Upper lobe of right lung (tissue), 1 donor: ENCODE measurements around the gene EXOSC3. TPM values are rescaled to one million over a fixed set of nuclear protein-coding genes. Genes with fewer than 3 reads are reported as not detected.

ENCODE experiments used
- ATAC-seq: fragments of 200-7000 bp; cut with Tn5 transposase; one replicate; pipeline ENCODE4 v1.9.1; 2020; ENCODE audit warnings: mild to moderate bottlenecking, moderate library complexity
- DNase-seq: peaks from one replicate; pipeline ENCODE4 v3.0.0-alpha.2; 2020
- H3K27ac ChIP-seq: fragments of 200-600 bp; one replicate; pipeline ENCODE4 v1.8.0; 2022
- H3K27me3 ChIP-seq: fragments of 200-600 bp; one replicate; pipeline ENCODE4 v1.8.0; 2022; ENCODE audit warnings: mild to moderate bottlenecking
- H3K36me3 ChIP-seq: fragments of 200-600 bp; one replicate; pipeline ENCODE4 v1.8.0; 2022
- H3K4me1 ChIP-seq: fragments of 200-600 bp; one replicate; pipeline ENCODE4 v1.8.0; 2022
- H3K4me3 ChIP-seq: fragments of 200-600 bp; one replicate; pipeline ENCODE4 v1.8.0; 2022; ENCODE audit warnings: mild to moderate bottlenecking
- H3K9me3 ChIP-seq: fragments of 200-600 bp; one replicate; pipeline ENCODE4 v1.8.0; 2022
- CTCF ChIP-seq: fragments of 200-600 bp; IDR thresholded peaks from one replicate; pipeline ENCODE4 v1.8.0; 2022; ENCODE audit warnings: antibody characterized with exemption
- intact Hi-C: fragments of 100-400 bp; cut with DNase I; formaldehyde crosslinking; loops from one replicate; pipeline ENCODE4 v1.11.0; 2022
- total RNA-seq: library from RNA; stranded (reverse); fragmentation: NEBNext Ultra II Directional; extraction: Animal tissue kit (Norgen Biotek cat#: 25700); gene quantifications from one replicate; pipeline ENCODE4 v1.2.1, GENCODE V29; 2021
- donor health status: DM: no; HTN: yes; CAD: no; lungs with severe emphysema.

Gene EXOSC3
- total RNA-seq, 1 donor from 2014 or later, result 23.7 TPM

GRCh38 chr9:37747271-37747753, 37.6 kb downstream of the EXOSC3 start:
- H3K4me1 ChIP-seq, result no peaks in the 10 kb centered on the region
- TF ChIP-seq CTCF, result peak; percentile 95
- H3K27me3 ChIP-seq, result no peaks in the 10 kb centered on the region
- no peak overlapping the region for H3K4me3 ChIP-seq
- H3K27ac ChIP-seq, result no peak overlapping the region
- H3K36me3 ChIP-seq, result no peaks in the 10 kb centered on the region
- peak; percentile 70 for DNase-seq
- peak; percentile 88 for ATAC-seq
- H3K9me3 ChIP-seq, result no peaks in the 10 kb centered on the region
- intact Hi-C loops, result no loop called here

- H3K27ac ChIP-seq, result no peak overlapping the region
- no peaks in the 10 kb centered on the region for H3K27me3 ChIP-seq
- ATAC-seq (no peak), DNase-seq (no peak)
- no peaks in the 10 kb centered on the region for H3K9me3 ChIP-seq
- no peaks in the 10 kb centered on the region for H3K36me3 ChIP-seq
- no peaks in the 10 kb centered on the region for H3K4me1 ChIP-seq
- H3K4me3 ChIP-seq, result no peak overlapping the region
- intact Hi-C loops, result no loop called here
- no peak for TF ChIP-seq CTCF
Observed at GRCh38 chr9:37746448-37747270, 38.2 kb downstream of the EXOSC3 start.

- Histone ChIP-seq H3K4me1 (no peaks in the 10 kb centered on the region), H3K9me3 (no peaks in the 10 kb centered on the region), H3K27ac (no peak overlapping the region), H3K4me3 (no peak overlapping the region), H3K27me3 (no peaks in the 10 kb centered on the region), H3K36me3 (no peaks in the 10 kb centered on the region)
- no peak for DNase-seq
- ATAC-seq, result no peak
- TF ChIP-seq CTCF, result no peak
- intact Hi-C loops, result no loop called here
Observed at GRCh38 chr9:37745970-37746369, 38.9 kb downstream of the EXOSC3 start.

- Histone ChIP-seq H3K9me3 (no peaks in the 10 kb centered on the region), H3K27me3 (no peaks in the 10 kb centered on the region), H3K36me3 (no peaks in the 10 kb centered on the region), H3K27ac (no peak overlapping the region), H3K4me3 (no peak overlapping the region), H3K4me1 (no peaks in the 10 kb centered on the region)
- DNase-seq, result no peak
- intact Hi-C loops, result no loop called here
- peak; percentile 18 for ATAC-seq
- no peak for TF ChIP-seq CTCF
Observed at GRCh38 chr9:37740631-37741328, 44.1 kb downstream of the EXOSC3 start.

GRCh38 chr9:37740128-37740527, 44.7 kb downstream of the EXOSC3 start:
- H3K9me3 ChIP-seq, result no peaks in the 10 kb centered on the region
- no peaks in the 10 kb centered on the region for H3K4me1 ChIP-seq
- ATAC-seq, result no peak
- no peaks in the 10 kb centered on the region for H3K36me3 ChIP-seq
- no peak for TF ChIP-seq CTCF
- no peak overlapping the region for H3K4me3 ChIP-seq
- H3K27me3 ChIP-seq, result no peaks in the 10 kb centered on the region
- no peak for DNase-seq
- intact Hi-C loops, result no loop called here
- H3K27ac ChIP-seq, result no peak overlapping the region
